Hematopoietic multipotent progenitor cell treated with erythropoietin and hydrocortisone succinate and interleukin-3 and kit ligand, for 4 days (in vitro differentiated cells): ENCODE data around the gene FAR1.
"Not testable (repeated sequence)": the region's sequence is repeated elsewhere in the genome, so short reads cannot be mapped to it uniquely, and the experiment has no call there.

Experiments used
- DNase-seq: peaks from one replicate; pipeline ENCODE4 v3.0.0-alpha.2; 2015

FAR1 gene, protein sequence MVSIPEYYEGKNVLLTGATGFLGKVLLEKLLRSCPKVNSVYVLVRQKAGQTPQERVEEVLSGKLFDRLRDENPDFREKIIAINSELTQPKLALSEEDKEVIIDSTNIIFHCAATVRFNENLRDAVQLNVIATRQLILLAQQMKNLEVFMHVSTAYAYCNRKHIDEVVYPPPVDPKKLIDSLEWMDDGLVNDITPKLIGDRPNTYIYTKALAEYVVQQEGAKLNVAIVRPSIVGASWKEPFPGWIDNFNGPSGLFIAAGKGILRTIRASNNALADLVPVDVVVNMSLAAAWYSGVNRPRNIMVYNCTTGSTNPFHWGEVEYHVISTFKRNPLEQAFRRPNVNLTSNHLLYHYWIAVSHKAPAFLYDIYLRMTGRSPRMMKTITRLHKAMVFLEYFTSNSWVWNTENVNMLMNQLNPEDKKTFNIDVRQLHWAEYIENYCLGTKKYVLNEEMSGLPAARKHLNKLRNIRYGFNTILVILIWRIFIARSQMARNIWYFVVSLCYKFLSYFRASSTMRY

DNA sequence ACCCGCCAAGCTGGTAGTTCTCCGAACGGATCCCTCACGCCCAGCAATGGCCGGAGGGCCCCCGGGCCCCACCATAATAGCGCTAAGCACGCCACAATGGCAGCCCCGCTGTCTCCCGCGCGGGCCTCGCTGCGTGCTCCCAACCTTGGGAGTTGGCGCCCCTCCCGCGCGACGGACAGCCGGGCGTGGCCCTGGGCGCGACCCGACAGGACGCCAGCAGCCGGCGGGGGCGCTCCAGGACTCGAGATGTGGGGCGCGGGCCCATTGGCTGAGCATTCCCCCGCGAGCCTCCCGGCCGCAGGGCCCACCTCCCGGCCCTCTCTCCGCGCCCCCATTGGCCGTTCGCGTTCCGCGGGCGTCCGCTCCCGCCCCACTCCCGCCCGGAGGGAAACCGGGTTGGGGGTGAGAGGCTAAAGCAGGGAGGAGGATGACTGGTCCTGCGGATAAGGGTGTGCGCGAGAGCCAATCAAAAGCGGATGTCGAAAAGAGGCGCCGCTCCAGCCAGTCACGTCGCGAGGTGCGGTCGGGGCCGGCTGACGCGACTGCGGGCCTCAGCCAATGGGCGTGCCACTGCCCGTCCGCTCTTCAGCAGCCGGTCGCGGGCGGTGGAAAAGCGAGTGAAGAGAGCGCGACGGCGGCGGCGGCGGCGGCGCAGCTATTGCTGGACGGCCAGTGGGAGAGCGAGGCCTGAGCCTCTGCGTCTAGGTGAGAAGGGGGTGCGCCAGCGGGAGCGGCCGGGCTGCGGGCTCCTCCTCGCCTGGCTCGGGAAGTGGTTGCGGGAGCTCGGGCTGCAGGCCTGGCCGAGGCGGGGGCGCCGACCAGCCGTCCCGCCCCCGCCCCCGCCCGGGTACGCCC, at the start of gene FAR1:
Gene FAR1 (plus strand): TSS at position 567 of the 855 bp plus-strand sequence. CDS start 26,098 bp downstream, outside the sequence.
- peak; percentile 99 for DNase-seq

GRCh38 chr11:13620063-13620462, 48.4 kb upstream of the FAR1 start:
- no peak for DNase-seq

DNA sequence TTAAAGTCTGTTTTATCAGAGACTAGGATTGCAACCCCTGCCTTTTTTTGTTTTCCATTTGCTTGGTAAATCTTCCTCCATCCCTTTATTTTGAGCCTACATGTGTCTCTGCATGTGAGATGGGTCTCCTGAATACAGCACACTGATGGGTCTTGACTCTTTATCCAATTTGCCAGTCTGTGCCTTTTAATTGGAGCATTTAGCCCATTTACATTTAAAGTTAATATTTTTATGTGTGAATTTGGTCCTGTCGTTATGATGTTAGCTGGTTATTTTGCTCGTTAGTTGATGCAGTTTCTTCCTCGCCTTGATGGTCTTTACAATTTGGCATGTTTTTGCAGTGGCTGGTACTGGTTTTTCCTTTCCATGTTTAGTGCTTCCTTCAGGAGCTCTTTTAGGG, 41.6 kb upstream of the FAR1 start:
- DNase-seq: not testable (repeated sequence)

DNA sequence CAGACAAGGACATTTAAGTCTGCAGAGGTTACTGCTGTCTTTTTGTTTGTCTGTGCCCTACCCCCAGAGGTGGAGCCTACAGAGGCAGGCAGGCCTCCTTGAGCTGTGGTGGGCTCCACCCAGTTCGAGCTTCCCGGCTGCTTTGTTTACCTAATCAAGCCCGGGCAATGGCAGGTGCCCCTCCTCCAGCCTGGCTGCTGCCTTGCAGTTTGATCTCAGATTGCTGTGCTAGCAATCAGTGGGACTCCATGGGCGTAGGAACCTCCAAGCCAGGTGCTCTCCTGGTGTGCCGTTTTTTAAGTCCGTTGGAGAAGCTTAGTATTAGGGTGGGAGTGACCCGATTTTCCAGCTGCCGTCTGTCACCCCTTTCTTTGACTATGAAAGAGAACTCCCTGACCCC, 39.8 kb upstream of the FAR1 start:
- DNase-seq: not testable (repeated sequence)

DNA sequence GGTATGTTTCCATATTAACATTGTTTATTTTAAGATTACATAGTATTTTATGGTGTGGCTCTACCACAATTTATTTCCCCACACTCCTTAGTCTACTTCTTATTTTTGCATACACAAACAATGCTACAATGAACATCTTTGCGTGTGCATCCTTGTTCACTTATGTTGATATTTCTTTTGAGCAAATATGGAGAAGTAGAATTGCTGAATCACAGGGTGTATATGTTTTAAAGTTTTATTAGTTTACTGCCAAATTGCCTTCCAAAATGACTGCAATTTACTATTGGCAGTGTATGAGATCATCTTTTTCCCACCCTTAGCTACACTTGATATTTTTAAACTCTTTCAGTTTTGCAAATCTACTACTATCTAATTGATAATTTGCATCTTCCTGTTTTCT, 38.7 kb upstream of the FAR1 start:
- DNase-seq: no peak

- no peak for DNase-seq
Measured at GRCh38 chr11:13635290-13635689, 33.2 kb upstream of the FAR1 start.

GRCh38 chr11:13635804-13636203, 32.7 kb upstream of the FAR1 start:
- DNase-seq: no peak

- no peak for DNase-seq
Measured at GRCh38 chr11:13637125-13638069, 31.1 kb upstream of the FAR1 start.

DNA sequence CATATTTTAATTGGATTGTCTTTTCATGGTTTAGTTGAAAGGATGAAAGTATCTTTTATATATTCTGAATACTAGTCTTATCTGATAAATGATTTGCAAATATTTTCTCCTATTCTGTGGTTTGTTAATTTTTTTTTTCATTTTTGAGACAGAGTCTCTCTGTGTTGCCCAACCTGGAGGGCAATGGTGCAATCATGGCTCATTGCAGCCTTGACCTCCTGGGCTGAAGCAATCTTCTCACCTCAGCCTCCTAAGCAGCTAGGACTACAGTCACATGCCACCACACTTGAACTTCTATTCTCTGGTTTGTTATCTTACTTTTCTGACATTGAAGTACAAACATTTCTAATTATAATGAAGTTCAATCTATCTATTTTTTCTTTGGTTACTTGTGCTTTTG, 30.0 kb upstream of the FAR1 start:
- DNase-seq: peak; percentile 55

DNA sequence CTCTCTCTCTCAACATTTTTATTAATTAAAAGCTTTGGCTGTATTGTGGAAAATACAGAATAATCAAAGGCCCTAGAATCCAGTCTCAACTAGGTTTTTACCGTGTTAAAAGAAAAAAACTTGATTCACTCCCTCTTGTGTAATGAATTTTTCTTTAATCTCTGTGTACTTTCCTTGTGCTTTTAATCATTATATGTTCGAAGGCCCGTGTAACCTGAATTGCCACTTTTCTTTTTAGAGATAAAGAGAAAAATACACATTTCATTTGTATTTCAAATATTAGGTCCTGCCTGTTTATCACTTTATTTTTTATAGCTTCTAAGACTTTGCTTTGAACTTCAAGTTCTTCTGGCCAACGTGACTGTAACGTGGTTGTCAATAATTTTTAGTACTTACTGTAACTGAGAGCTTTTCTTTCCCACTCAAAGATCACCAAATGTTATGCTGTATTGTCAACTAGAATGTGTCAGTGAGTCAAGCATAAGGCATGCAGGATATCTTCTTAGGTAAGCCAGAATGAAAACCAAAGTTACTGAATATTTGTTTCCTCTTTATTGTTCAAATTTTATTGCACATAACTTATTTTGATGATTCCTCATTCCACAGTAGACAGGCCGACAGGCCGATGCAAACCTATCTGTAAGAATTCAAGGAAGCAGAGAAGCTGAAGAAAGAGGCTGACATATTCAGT, 23.3 kb upstream of the FAR1 start:
- no peak for DNase-seq

DNA sequence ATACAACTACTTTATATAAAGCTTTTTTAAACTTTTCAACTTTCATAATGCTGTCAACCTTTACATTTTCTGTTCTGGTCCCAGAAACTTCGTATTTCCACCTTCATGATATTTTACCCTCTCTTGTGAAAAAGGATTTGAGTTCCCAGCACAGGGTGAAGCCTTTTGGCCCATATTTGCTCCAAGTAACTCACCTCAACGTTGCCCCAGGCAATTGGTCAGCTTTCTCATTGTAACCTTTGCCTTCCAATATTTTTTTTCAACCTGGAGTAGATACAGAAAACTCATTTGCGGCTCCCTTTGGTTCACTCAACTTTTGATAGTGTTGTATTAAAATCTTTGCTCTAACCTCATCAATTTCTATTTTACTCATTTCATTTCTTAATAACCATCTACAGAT, 21.1 kb upstream of the FAR1 start:
- no peak for DNase-seq

GRCh38 chr11:13649619-13650018, 18.8 kb upstream of the FAR1 start:
- DNase-seq: no peak

DNA sequence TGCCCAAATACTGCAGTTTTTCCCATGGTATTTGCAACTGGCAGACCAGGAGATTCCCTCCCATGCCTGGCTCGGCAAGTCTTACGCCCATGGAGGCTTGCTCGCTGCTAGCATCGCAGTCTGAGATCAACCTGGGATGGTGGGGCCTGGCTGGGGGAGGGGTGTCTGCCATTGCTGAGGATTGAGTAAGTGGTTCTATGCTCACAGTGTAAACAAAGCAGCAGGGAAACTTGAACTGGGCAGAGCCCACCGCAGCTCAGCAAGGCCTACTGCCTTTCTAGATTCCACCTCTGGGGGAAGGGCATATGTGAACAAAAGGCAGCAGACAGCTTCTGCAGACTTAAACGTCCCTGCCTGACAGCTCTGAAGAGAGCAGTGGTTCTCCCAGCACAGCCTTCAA, 17.0 kb upstream of the FAR1 start:
- DNase-seq: not testable (repeated sequence)

DNA sequence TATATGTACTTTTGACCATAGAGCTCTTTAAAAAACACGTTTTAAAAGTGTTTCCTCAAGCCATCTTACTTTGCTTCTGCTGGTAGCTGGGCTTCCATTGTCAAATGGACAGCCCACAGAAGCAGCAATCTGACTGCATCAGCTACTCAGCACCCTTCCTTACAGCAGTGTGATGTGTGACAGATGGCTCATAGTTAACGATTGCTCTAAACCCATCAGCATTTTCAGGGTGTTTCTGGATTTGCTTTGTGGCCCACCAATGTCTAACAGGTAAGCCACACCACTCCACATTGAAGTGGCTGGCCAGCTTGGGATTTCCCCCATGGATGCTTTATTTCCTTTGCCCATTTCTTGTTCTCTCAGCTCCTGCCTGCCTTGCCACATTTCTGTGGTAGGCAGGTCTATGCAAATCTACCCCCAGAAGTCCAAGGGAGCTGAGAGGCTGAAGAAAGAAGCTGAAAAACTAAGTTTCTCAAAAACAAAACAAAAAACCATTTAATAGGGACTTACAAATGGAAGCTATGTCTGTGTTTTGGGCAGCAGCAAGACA, 7.3 kb upstream of the FAR1 start:
- no peak for DNase-seq

GRCh38 chr11:13663631-13664071, 4.8 kb upstream of the FAR1 start:
- DNase-seq: no peak

DNA sequence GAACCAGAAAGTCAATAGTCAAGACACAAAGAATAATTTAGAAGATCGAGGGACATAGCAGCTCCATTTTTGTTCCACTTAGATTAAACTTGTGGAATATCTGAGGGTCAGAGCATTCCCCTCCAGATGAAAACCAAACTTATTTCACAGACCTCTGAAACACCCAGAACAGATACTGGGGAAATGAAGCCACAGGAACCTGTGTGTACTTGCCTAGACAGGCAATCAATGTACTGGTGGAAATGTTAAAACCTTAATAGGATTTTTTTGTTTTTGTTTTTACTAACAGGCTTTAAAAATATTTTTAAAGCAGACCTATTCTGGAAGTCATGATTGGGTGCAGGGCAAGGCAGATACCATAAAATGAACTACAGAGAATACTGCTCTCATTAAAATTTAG, 4.1 kb upstream of the FAR1 start:
- DNase-seq: no peak

GRCh38 chr11:13666708-13667107, 1.8 kb upstream of the FAR1 start:
- no peak for DNase-seq

DNA sequence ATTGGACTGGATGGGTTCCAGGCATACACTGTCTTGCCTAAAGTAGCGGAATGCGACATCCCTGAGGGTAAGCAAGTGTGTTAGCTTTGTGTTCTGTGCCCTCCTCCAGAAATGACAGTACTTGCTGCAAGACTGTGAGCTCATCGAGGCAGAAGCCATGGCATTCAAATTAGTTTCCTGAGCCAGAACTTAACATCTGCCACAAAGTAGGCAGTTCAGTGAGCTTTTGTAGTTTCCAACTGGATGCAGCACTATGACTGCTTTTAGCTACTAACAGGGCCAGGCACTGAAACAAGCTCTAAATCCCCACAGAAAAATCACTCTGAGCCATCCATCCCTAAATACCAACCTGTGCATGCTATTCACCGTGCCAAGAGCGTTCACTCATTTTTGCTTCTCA, 1.2 kb upstream of the FAR1 start:
- DNase-seq: peak; percentile 6

DNA sequence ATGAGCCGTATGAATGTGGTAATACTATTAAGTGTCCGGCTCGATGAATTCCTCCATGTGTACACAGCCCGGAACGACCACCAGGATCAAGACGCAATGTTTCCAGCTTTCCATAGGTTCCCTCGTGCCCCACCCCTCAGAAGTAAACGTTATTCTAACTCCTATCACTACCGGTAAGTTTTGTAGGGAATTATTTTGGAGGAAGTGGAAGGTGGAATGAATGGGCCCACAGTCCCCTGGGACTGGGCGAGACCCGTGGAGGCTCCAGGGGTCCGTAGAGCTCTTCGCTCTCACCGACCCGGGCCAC, 720 bp upstream of the FAR1 start:
- DNase-seq: no peak

DNA sequence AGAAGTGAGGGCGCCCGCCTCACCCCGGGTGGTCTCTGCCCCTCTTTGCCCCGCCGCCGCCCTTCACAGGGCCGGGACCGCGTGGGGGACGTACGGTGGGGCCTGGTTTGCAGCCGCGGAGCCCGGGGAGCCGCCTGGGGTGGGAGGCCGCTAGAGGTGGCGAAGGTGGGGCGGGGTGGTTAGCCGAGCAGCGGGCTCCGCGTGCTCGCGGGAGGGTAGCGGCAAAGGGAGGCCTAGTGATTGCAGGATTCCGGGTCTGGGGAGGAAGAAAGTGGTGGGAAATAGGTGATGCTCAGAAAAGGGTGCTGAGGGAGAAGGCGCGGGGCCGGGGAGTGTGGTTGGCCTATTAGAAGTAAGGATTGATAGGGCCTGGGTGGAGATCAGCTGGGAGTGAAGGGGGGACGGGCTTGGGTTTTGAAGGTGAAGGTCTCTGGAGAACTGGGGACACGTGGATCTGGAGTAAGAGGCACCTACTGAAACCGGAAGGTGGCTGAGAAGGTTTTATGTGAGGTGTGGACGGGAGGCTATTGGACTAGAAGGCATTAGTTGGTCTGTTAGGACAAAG, 571 bp downstream of the FAR1 start:
- DNase-seq: peak; percentile 65
